Adipocyte (in vitro differentiated cells): ENCODE measurements around the gene DNLZ.

Experiments used
- DNase-seq: peaks from one replicate; pipeline ENCODE4 v3.0.0-alpha.2; 2015; ENCODE audit warnings: low read depth
- H3K27me3 ChIP-seq: replicated peaks from 2 replicates; pipeline ENCODE4 v1.7.0; 2013; ENCODE audit warnings: mild to moderate bottlenecking, low read length, moderate library complexity; ENCODE audit not compliant: control insufficient read depth, insufficient read depth
- H3K36me3 ChIP-seq: 2 replicates; pipeline ENCODE4 v1.7.0; 2013; ENCODE audit warnings: low read length, mild to moderate bottlenecking, moderate library complexity; ENCODE audit not compliant: control insufficient read depth, insufficient read depth, severe bottlenecking
- H3K4me1 ChIP-seq: 2 replicates; pipeline ENCODE4 v1.7.0; 2013; ENCODE audit warnings: mild to moderate bottlenecking, low read length, moderate library complexity; ENCODE audit not compliant: control insufficient read depth, insufficient read depth
- H3K4me3 ChIP-seq: 2 replicates; pipeline ENCODE4 v1.7.0; 2013; ENCODE audit warnings: mild to moderate bottlenecking, low read length, moderate library complexity
- H3K9ac ChIP-seq: 2 replicates; pipeline ENCODE4 v1.7.0; 2013; ENCODE audit warnings: mild to moderate bottlenecking, low read length, moderate library complexity
- H3K9me3 ChIP-seq: 2 replicates; pipeline ENCODE4 v1.7.0; 2013; ENCODE audit warnings: mild to moderate bottlenecking, low read length, moderate library complexity; ENCODE audit not compliant: control insufficient read depth

DNLZ gene

GRCh38 chr9:136363949-136364748 is 605 bp upstream of the DNLZ start:
- Histone ChIP-seq H3K9ac (peak overlapping the region; percentile 93), H3K9me3 (no peaks in the 10 kb centered on the region), H3K27me3 (no peaks in the 10 kb centered on the region), H3K4me1 (peaks cover 26% of the 10 kb centered on the region), H3K36me3 (no peaks in the 10 kb centered on the region), H3K4me3 (peak overlapping the region; percentile 88)
- no peak for DNase-seq

GRCh38 chr9:136362450-136362784 is 1.1 kb downstream of the DNLZ start:
- Histone ChIP-seq H3K9ac (peak overlapping the region; percentile 69), H3K4me3 (peak overlapping the region; percentile 63), H3K4me1 (peaks cover 26% of the 10 kb centered on the region), H3K27me3 (no peaks in the 10 kb centered on the region), H3K36me3 (no peaks in the 10 kb centered on the region), H3K9me3 (no peaks in the 10 kb centered on the region)
- no peak for DNase-seq

GRCh38 chr9:136361754-136362449 is 1.6 kb downstream of the DNLZ start:
- Histone ChIP-seq H3K9ac (peak overlapping the region; percentile 69), H3K4me3 (peak overlapping the region; percentile 63), H3K4me1 (peaks cover 26% of the 10 kb centered on the region), H3K27me3 (no peaks in the 10 kb centered on the region), H3K36me3 (no peaks in the 10 kb centered on the region), H3K9me3 (no peaks in the 10 kb centered on the region)
- no peak for DNase-seq

GRCh38 chr9:136361047-136361753 is 2.3 kb downstream of the DNLZ start:
- Histone ChIP-seq H3K4me1 (peaks cover 26% of the 10 kb centered on the region), H3K36me3 (peaks cover 2% of the 10 kb centered on the region), H3K9ac (peak overlapping the region; percentile 69), H3K4me3 (no peak overlapping the region), H3K27me3 (no peaks in the 10 kb centered on the region), H3K9me3 (no peaks in the 10 kb centered on the region)
- no peak for DNase-seq

- Histone ChIP-seq H3K36me3 (peaks cover 2% of the 10 kb centered on the region), H3K9ac (no peak overlapping the region), H3K4me3 (no peak overlapping the region), H3K4me1 (peaks cover 26% of the 10 kb centered on the region), H3K9me3 (no peaks in the 10 kb centered on the region), H3K27me3 (no peaks in the 10 kb centered on the region)
- no peak for DNase-seq
These were observed 3.5 kb downstream of the DNLZ start for GRCh38 chr9:136359774-136360718.

GRCh38 chr9:136358888-136359287 is 4.7 kb downstream of the DNLZ start:
- H3K36me3 ChIP-seq = peaks cover 2% of the 10 kb centered on the region

GRCh38 chr9:136358016-136358415 is 5.5 kb downstream of the DNLZ start:
- peaks cover 2% of the 10 kb centered on the region for H3K36me3 ChIP-seq
- H3K9me3 ChIP-seq = no peaks in the 10 kb centered on the region
- H3K27me3 ChIP-seq = no peaks in the 10 kb centered on the region
- peaks cover 23% of the 10 kb centered on the region for H3K4me1 ChIP-seq
- H3K4me3 ChIP-seq = no peak overlapping the region
- no peak overlapping the region for H3K9ac ChIP-seq
- no peak for DNase-seq

More at GRCh38 chr9:136358888-136359287, 4.7 kb downstream of the DNLZ start:
- H3K9ac ChIP-seq = no peak overlapping the region
- H3K9me3 ChIP-seq = no peaks in the 10 kb centered on the region
- peaks cover 24% of the 10 kb centered on the region for H3K4me1 ChIP-seq
- no peaks in the 10 kb centered on the region for H3K27me3 ChIP-seq
- no peak overlapping the region for H3K4me3 ChIP-seq
- no peak for DNase-seq

GRCh38 chr9:136357202-136357725 is 6.3 kb downstream of the DNLZ start:
- DNase-seq = no peak
- no peak overlapping the region for H3K9ac ChIP-seq
- no peaks in the 10 kb centered on the region for H3K27me3 ChIP-seq
- peaks cover 2% of the 10 kb centered on the region for H3K36me3 ChIP-seq
- no peaks in the 10 kb centered on the region for H3K9me3 ChIP-seq
- H3K4me3 ChIP-seq = no peak overlapping the region
- peaks cover 16% of the 10 kb centered on the region for H3K4me1 ChIP-seq

- Histone ChIP-seq H3K36me3 (peaks cover 2% of the 10 kb centered on the region), H3K4me1 (peaks cover 7% of the 10 kb centered on the region)
- DNase-seq = no peak
These were observed 7.7 kb downstream of the DNLZ start for GRCh38 chr9:136355616-136356557.

More at GRCh38 chr9:136355616-136356557, 7.7 kb downstream of the DNLZ start:
- Histone ChIP-seq H3K4me3 (no peak overlapping the region), H3K27me3 (no peaks in the 10 kb centered on the region), H3K9ac (no peak overlapping the region), H3K9me3 (no peaks in the 10 kb centered on the region)
